Mononuclear cell (primary cell): Measurements from ENCODE around the gene PDGFA. TPM values are rescaled to one million over a fixed set of nuclear protein-coding genes. Genes with fewer than 3 reads are reported as not detected.

Source experiments
- H3K27me3 ChIP-seq: 2 replicates; pipeline ENCODE4 v1.6.0; 2011; ENCODE audit warnings: low read length, control low read depth; ENCODE audit not compliant: insufficient read depth
- H3K4me1 ChIP-seq: 2 replicates; pipeline ENCODE4 v1.5.1; 2011; ENCODE audit warnings: mild to moderate bottlenecking, low read length, control low read depth; ENCODE audit not compliant: insufficient read depth
- H3K4me3 ChIP-seq: 2 replicates; pipeline ENCODE4 v1.5.1; 2011; ENCODE audit warnings: mild to moderate bottlenecking, low read length, moderate library complexity
- H3K9me3 ChIP-seq: 2 replicates; pipeline ENCODE4 v1.5.1; 2011; ENCODE audit warnings: low read depth, mild to moderate bottlenecking, control low read depth, low read length
- total RNA-seq: library from RNA; depleted of rRNA; stranded (reverse); fragments of >200 nt; gene quantifications from one replicate; pipeline ENCODE4 v1.2.3, GENCODE V29; 2012

The PDGFA gene
- total RNA-seq, 1 donor = 6.1 TPM

DNA sequence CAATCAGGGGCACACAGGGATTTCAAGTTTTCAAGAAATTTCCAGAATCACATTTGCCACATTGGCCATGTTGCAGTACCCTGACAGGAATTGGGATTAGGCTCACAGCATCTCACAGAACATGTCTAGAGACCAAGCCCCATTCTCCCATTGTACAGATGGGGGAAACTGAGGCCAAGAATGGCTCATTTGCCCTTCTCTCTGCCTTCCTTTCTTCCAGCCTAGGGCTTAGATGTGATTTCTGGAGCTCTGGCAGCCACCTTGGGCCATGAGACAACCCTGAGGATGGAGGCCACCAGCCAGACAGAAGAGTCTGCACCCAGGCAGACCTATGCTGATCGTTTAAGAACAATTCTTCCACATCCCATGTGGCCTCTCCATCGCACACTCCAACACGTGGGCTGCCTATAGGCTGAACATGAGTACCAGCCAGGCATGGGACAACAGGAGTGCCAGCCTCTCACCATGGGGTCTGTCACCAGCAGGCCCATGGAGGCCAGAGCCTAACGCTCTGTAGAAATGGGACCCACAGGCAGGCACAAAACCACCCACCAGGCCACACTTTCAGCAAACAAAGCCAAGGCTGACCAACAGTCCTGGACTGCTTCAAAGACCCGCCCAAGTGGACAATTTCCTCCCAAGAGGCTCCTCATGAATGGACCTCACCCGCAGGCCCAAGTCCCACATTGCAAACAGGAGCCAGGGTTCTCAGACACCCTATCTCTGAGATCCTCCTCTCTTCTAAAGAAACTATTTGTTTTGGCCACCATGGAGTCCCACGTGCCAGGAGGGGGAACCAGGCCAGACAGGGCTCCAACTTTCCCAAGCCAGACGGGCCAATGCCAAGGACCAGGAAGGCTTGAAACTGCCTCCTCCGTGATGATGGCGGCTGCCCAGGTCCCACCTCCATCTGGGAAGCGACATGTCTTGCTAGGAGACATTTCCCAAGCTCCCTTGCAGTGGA lies 20.7 kb downstream of the PDGFA start:
- no peak overlapping the region for H3K4me3 ChIP-seq
- no peaks in the 10 kb centered on the region for H3K27me3 ChIP-seq
- H3K9me3 ChIP-seq = no peaks in the 10 kb centered on the region
- no peaks in the 10 kb centered on the region for H3K4me1 ChIP-seq

DNA sequence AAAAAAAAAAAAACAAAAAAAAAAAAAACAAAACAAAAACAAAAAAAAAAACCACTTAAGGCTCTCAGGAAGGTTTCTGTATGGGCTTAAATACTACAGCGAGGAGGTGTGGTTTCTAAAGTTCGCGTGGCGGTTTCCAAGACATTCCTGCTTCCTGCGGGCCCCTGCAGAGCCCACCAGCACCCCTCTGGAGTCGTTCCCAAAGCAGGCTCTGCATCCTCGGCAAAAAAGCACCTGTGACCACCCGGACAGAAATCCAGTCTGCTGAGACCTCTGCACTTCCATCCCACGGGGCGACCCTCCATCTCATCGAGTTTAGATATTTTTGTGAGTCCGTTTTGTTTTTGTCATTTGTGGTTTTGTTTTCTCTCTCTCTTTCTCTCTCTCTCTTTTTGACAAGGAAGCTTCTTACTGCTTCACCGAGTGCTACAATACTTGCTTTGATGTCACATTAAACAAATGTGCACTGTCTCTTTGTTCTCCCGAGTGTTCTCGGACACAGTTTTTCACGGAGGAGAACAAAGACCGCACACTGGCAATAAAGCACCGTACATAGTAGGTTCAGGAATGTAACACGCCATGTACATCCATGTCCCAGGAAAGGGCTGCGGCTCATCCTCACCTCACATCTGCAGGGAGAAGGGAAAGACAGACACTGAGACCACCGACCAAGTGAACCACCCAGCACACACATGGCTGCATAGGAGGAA lies 21.5 kb downstream of the PDGFA start:
- no peaks in the 10 kb centered on the region for H3K4me1 ChIP-seq
- no peaks in the 10 kb centered on the region for H3K27me3 ChIP-seq
- no peak overlapping the region for H3K4me3 ChIP-seq
- H3K9me3 ChIP-seq = no peaks in the 10 kb centered on the region

DNA sequence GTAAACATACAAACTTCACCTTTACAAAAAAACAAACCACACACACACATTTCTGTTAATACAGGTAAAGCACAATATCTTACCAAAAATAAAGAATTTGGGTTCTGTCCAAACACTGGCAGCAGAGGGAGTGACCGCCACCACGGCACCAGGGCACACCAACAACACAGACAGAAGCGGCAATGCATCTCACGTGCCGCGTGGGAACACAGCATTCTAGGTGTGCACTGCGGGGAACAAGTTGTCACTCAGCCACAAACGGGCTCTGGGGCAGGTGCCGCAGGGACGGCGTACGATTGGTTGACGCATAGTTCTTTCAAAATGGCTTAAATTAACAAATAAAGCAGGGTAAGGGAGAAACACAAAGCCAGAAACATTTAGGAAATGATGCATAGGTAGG lies 22.3 kb downstream of the PDGFA start:
- H3K27me3 ChIP-seq = no peaks in the 10 kb centered on the region
- H3K4me3 ChIP-seq = no peak overlapping the region
- no peaks in the 10 kb centered on the region for H3K4me1 ChIP-seq
- H3K9me3 ChIP-seq = no peaks in the 10 kb centered on the region

DNA sequence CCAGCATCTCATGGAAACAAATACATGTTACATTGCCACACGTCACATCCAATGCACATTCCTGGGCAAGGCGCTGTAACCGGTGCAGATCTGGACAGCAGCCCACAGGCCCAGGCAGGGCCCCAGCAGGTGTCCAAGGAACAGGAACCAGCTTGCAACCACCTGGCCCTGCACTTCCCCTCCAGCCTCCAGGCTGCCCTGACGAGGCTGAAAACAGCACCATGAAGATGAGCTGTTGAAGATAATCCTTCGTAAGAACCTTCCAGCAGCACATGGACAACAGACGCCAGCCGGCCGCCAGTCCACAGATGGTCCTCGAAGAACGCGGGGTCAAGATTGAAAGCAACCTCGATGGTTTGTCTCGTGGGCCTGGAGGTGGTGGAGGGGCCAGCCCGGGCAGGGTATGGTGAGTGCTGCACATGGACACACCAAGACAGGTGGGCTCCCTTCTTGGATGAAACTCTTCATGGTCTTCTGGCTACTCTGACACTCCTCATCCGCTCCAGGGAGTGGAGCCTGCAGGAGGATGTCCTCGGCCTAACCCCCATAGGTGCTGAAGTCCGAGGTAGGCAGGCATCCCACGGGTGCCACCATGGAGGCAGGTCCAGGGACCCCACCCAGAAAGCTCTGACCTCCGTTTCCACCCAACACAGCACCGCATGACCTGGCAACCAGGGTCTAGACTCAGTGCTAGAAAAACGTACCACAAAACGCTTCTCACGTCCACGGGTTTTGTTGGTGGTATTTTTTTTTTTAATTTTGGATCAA lies 22.9 kb downstream of the PDGFA start:
- Histone ChIP-seq H3K4me1 (no peaks in the 10 kb centered on the region), H3K9me3 (no peaks in the 10 kb centered on the region), H3K27me3 (no peaks in the 10 kb centered on the region), H3K4me3 (no peak overlapping the region)

DNA sequence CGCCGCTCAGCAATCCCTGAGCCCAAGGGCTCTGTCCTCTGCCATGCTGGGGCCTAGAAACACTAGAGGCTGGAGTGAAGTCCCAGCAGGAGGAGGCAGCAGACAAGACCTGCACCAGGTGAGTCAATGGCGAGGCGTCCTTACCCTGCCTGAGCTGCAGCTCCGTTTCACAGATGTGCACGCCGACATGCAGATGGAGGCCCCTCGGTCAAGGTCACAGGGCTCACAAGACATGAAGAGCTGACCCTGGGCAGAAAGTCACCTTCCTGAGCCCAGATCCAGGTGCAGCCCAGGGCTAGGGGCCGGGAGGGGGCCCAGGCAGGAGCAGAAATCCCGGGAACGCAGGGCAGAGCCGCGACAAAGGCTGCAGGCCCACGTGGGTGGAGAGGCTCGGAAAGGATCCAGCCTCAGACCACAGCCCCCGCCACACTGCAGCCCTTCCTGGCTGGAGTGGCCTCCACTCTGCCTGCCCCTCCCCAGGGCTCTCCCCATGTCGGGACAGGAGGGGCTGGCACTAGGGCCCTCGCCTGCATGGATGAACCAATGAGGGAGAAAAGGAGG lies 23.8 kb downstream of the PDGFA start:
- no peaks in the 10 kb centered on the region for H3K4me1 ChIP-seq
- no peaks in the 10 kb centered on the region for H3K27me3 ChIP-seq
- no peak overlapping the region for H3K4me3 ChIP-seq
- H3K9me3 ChIP-seq = no peaks in the 10 kb centered on the region

DNA sequence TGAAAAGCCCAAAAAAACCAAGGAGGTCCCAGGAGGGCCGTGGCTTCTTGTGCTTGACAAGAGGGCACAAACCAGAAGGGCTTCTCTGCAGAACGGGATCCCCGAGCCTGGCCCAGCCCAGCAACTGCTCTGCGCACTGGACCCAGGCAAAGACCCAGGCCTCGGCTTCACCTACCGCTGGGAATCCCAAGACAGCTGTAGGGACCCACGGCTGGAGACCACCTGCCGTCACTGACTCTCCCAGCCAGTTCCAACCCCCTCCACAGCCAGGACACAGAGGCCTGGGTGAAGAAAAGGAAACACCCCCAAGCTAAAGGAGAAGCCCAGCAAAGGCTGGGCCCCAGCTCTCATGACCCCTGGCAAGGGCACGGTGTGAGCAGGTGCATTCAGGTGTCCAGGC lies 24.3 kb downstream of the PDGFA start:
- H3K27me3 ChIP-seq = no peaks in the 10 kb centered on the region
- H3K9me3 ChIP-seq = no peaks in the 10 kb centered on the region
- no peak overlapping the region for H3K4me3 ChIP-seq
- H3K4me1 ChIP-seq = no peaks in the 10 kb centered on the region

DNA sequence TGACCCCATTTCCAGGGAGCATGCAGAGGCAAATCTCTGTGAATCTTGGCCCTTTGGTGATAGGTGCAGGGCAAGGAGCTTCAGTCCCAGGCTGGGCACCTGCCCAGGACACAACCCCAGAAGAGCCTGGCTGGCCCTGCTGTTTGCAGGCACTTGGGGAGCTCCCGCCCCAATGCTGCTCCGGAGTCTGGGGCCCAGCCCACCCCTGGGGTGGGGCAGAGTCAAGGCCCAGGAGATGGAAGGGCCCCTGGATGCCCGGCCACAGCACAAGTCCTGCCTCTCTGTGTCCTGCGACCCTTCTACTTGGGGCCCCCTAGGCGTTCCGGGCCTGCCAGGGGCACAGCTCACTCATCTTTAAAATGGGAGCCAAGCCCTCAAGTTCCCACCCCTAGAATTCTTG lies 24.7 kb downstream of the PDGFA start:
- Histone ChIP-seq H3K4me1 (no peaks in the 10 kb centered on the region), H3K4me3 (no peak overlapping the region), H3K27me3 (no peaks in the 10 kb centered on the region), H3K9me3 (no peaks in the 10 kb centered on the region)

DNA sequence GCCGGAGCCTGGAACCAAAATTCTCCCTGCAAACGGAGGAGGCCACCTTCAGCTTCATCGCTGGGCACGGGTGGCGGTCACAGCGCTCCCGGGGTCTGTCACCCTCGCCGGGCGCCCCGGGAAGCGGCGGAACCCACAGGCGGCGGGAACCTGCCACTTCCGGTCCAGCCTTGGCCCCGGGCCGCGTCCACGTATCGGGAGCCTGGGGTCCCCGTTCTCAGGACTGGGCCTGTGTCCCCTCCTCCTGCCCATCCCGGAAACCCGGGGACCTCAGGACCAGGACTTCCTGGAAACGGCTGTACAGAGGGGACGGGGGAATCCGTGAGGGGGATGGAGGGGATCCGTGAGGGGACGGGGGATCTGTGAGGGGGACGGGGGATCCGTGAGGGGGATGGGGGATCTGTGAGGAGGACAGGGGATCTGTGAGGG lies 25.4 kb downstream of the PDGFA start:
- Histone ChIP-seq H3K27me3 (no peaks in the 10 kb centered on the region), H3K9me3 (no peaks in the 10 kb centered on the region), H3K4me3 (no peak overlapping the region), H3K4me1 (no peaks in the 10 kb centered on the region)

DNA sequence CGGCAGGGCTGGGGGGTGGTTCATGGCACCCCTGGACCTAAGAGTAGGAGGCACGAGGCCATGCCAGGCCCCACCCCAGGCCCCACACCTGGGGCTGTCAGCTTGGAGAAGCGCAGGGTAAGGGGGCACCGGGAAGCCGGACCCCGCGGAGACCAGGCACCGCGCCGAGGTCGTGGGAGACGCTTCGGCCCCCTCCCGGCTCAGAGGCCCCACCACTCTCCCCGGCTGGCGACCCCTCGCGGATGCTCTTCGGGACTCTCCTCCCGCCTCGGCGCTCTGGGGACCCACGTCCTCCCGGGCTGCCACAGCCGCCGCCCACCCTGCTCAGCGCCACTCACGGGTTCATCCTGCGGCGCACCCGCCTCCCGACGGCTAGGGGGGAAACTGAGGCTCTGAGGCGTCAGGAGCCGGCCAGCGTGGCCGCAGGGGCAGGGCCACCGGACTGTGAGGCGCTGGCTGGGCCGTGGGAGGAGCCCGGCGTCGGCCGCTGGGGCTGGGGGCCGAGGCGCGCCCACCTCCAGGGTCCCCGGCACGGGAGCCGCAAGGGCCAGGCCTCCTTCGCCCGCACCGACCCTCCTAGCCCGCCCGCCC lies 25.9 kb downstream of the PDGFA start:
- no peaks in the 10 kb centered on the region for H3K4me1 ChIP-seq
- H3K27me3 ChIP-seq = no peaks in the 10 kb centered on the region
- no peak overlapping the region for H3K4me3 ChIP-seq
- H3K9me3 ChIP-seq = no peaks in the 10 kb centered on the region

DNA sequence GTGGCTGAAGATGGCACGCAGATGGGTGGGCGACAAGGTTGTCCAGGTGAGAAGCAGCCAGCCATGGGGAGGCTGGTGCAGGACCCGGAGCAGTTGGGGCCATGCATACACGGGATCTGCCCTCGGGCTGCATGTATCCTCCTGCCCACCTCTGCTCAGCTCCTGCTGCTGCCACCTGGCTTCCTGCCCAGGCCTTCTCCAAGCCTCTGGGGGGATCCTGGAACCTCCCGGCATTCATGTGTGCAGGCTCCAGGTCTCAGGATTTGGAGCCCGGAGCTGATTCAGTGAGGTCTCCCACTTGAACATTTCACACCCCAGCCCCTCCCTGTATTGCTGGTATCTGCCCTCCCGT lies 27.0 kb downstream of the PDGFA start:
- Histone ChIP-seq H3K27me3 (no peaks in the 10 kb centered on the region), H3K4me3 (no peak overlapping the region), H3K9me3 (no peaks in the 10 kb centered on the region), H3K4me1 (no peaks in the 10 kb centered on the region)

DNA sequence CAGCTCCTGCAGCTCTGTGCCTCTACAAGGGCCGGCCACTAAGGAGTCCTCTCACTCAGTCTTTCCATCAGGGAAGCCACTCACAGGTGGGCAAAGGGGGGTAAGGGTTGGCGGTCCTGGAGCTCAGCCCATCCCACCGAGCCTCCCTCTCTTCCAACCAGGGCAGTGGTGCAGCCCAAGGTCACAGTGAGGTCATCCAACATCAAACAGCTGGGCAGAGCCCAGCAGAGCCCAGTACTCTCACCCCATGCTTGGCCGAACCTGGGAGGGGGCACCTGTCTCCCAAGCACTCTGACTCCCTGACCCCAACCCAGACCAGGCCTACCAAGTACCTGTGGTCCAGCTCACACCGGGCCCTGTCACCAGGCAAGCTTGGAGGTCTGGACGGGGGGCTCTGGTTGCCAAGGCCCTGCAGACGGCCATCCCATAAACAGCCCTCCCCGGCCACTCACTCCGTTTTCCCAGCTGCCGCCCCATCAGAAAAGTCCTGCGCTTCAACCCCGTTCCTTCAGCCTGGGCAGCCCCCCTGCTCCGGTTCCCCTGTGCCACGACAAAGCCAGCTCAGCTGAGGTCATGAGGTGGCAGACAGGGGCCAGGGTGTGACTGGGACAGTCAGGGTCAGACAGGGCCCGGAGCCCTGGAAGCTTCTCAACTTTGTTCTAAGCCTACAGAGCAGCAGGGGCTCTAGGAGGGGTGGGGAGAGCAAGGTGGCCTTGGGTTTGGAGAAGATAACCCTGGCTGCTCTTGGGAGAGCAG lies 27.5 kb downstream of the PDGFA start:
- no peak overlapping the region for H3K4me3 ChIP-seq
- no peaks in the 10 kb centered on the region for H3K9me3 ChIP-seq
- no peaks in the 10 kb centered on the region for H3K4me1 ChIP-seq
- H3K27me3 ChIP-seq = no peaks in the 10 kb centered on the region

DNA sequence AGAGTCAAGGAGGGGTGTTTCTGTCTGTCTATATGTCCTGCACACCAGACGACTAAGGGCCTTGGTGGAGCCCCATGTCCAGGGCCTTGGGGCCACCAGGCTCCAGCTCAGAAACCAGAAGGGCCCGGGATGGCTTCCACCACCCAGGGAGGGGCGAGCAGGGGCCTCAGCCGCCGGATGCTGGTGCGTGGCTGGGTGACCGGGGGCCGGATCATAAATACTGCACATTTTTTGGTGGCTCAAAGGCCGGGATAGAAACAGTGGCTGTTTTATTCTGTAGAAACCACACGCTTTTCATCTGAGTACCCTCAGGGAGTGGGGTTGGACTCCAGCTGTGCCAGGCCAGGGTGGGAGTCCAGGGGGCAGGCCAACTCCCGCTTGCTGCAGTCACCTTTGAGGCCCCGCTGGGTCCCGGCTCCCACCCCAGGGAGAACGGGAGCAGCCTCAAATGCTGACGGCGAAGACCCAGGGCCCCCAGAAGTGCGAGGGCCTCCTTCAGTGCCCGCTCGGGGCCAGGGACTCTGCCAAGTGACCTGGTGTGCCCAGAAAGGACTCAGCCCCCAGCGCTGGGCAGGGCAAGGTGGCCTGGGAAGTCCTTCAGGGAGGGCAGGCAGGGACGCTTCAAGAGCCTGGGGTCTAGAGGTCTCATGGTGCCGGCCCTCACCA lies 28.2 kb downstream of the PDGFA start:
- H3K27me3 ChIP-seq = no peaks in the 10 kb centered on the region

DNA sequence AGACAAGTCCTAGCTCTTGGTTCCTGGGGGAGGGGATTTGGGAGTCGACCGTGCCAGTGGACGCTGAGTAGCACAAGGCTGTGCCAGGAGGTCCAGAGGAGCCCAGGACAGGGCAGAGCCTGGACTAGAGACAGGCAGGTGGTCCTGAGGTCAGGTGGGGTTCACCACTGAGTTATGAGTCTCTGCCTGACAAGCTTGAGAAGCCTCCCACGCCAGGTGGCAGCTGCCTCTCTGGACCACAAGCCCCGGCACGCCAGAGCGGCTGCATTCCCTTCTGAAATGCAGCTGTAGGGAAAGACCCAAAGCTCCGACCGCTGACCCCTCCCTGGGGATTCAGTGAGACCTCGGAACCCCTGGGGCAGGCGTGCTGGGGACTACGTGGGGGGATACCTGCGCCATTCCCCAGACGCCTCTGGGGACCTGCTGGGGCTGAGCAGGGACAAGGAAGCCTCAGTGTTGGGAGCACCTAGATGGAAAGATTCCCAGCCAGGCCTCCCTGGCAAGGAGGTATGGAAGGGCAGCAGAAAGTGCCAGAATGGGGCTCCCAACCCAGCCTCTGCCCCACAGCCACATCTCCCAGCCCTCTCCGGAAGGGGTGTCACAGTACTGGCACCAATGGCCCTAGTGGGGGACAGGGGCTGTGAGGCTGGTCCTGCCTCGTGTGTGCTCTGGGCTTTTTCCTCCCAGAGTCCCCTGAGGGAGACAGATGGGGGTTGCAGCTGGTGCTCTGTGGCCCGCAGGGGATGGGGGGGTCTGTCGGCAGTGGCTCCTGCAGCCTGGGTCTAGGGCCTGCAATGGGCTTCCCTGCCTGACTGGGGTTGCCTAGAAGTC lies 29.0 kb downstream of the PDGFA start:
- Histone ChIP-seq H3K4me1 (no peaks in the 10 kb centered on the region), H3K27me3 (no peaks in the 10 kb centered on the region), H3K9me3 (no peaks in the 10 kb centered on the region), H3K4me3 (no peak overlapping the region)

More for the DNA sequence above, 28.2 kb downstream of the PDGFA start:
- no peaks in the 10 kb centered on the region for H3K4me1 ChIP-seq
- no peaks in the 10 kb centered on the region for H3K9me3 ChIP-seq
- H3K4me3 ChIP-seq = no peak overlapping the region
